Stimulated activated CD4-positive, alpha-beta T cell treated with anti-CD3 and anti-CD28 coated beads, Interleukin-12 subunit alpha, Interleukin-12 subunit beta, amount 100 ng/mL, for 4 hours (primary cell): ENCODE measurements around the gene EEF1G.
A peak's percentile ranks its signal among the peaks of the same experiment; 100 is the strongest.
"Not testable (repeated sequence)": the region's sequence is repeated elsewhere in the genome, so short reads cannot be mapped to it uniquely, and the experiment has no call there.

ENCODE experiments used
- DNase-seq: peaks from one replicate; pipeline ENCODE4 v3.0.0-alpha.2; 2020

EEF1G gene

GRCh38 chr11:62553839-62554361, 19.8 kb downstream of the EEF1G start:
- DNase-seq = no peak

- DNase-seq = no peak
Measured at GRCh38 chr11:62553080-62553838, 20.4 kb downstream of the EEF1G start.

GRCh38 chr11:62552485-62553079, 21.1 kb downstream of the EEF1G start:
- no peak for DNase-seq

- not testable (repeated sequence) for DNase-seq
Measured at GRCh38 chr11:62550478-62550877, 23.2 kb downstream of the EEF1G start.

- no peak for DNase-seq
Measured at GRCh38 chr11:62548545-62549335, 25.0 kb downstream of the EEF1G start.

GRCh38 chr11:62547691-62548281, 25.9 kb downstream of the EEF1G start:
- no peak for DNase-seq

- DNase-seq = no peak
Measured at GRCh38 chr11:62546929-62547625, 26.6 kb downstream of the EEF1G start.

GRCh38 chr11:62546244-62546928, 27.3 kb downstream of the EEF1G start, which contains the start of gene AHNAK:
TSS of gene AHNAK (minus strand) at chr11:62546806. CDS start at chr11:62536098, 10,708 bp downstream.
- DNase-seq = peak; percentile 60

- peak; percentile 60 for DNase-seq
Measured at GRCh38 chr11:62545437-62546243, 28.1 kb downstream of the EEF1G start.

- DNase-seq = no peak
Measured at GRCh38 chr11:62544581-62545436, 28.9 kb downstream of the EEF1G start.

GRCh38 chr11:62543680-62544444, 29.8 kb downstream of the EEF1G start:
- no peak for DNase-seq

GRCh38 chr11:62542750-62543567, 30.7 kb downstream of the EEF1G start:
- DNase-seq = peak; percentile 76

- DNase-seq = no peak
Measured at GRCh38 chr11:62542111-62542745, 31.5 kb downstream of the EEF1G start.

GRCh38 chr11:62540804-62541701, 32.6 kb downstream of the EEF1G start:
- DNase-seq = no peak

- DNase-seq = no peak
Measured at GRCh38 chr11:62539238-62539925, 34.3 kb downstream of the EEF1G start.
